HG03039 (cell line): ENCODE data around the gene ACSL5.
"Not testable (repeated sequence)": the region's sequence is repeated elsewhere in the genome, so short reads cannot be mapped to it uniquely, and the experiment has no call there.

Experiments used
- ATAC-seq: cut with Tn5 transposase; IDR thresholded peaks from one replicate; pipeline ENCODE4 v1.9.1; 2021; ENCODE audit warnings: mild to moderate bottlenecking, moderate library complexity; ENCODE audit not compliant: unreplicated experiment

Gene ACSL5

GRCh38 chr10:112456533-112456932, 82.6 kb downstream of the ACSL5 start:
- ATAC-seq = no peak

- ATAC-seq = no peak
Measured at GRCh38 chr10:112460366-112460765, 86.5 kb downstream of the ACSL5 start.

DNA sequence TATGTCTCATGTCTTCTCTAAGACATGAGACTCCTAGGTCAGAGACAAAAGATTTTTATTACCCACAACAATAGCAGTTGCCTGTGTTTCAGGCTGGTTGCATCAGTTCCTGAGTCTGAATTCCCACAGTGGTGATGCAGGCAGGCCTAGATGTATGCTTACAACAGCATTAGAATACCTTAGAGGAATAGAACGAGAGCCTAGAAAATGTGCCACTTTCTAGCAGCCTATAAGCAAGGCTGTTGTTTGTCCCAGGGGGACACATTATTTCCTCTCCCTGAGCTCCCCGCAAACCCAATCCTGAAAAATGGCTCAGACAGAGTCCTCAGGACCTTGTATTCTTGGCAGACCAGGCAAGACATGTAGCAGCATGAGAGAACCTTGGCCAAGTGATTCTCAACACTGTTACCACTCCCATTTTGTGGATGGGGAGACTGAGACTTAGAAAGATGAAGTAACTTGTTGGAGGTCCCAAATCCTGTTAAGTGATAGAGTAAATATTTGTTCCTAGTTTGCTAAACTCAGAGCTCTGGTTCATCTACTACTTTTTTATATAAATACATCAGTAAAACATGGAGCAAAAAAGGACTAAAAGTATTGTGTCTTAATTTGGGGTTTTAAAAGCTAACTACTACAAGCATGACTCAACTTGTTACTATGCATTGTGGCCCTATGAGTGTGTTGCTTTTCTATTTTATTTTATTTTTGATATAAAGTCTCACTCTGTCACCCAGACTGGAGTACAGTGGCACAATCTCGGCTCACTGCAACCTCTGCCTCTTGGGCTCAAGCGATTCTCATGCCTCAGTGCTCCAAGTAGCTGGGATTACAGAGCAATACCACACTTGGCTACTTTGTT, 87.3 kb downstream of the ACSL5 start:
- no peak for ATAC-seq

GRCh38 chr10:112464074-112464473, 90.2 kb downstream of the ACSL5 start:
- not testable (repeated sequence) for ATAC-seq

- ATAC-seq = no peak
Measured at GRCh38 chr10:112465299-112465883, 91.5 kb downstream of the ACSL5 start.

DNA sequence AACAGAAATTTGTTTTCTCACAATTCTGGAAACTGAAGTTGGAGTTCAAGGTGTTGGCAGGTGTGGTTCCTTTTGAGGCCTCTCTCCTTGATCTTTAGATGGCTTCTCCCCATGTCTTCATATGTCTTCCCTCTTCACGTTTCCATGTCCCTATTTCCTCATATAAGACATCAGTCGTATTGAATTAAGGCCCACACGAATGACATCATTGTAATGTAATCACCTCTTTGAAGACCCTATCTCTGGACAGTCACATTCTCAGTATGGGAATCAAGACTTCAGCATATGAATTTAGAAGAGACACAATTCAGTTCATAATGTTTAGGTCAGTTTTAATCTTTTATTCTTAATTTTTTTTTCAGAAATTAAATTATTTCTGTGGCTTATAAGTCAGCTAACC, 92.9 kb downstream of the ACSL5 start:
- no peak for ATAC-seq

DNA sequence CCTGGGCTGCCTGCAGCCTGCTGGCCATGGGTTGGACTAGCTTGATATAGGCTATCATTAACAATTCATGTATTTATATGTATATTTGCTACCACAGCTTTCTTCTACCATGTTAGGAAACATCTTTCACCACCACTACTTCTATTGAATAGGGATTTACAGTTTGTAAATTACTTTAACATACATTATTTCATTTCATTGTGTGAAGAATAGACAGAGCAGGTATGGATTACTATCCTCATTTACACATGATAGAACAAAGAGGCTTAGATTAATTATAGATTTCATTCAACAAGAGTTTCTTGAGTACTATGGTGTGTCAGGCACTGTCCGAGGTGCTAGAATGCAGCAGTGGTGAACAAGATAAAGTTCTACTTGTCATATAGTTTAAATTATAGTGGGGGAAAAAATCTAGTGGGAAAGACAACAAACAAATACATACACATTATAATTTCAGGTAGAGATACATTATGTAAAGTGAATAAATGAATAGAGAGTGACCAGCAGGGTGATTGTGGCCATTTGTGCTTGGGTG, 93.7 kb downstream of the ACSL5 start:
- no peak for ATAC-seq

- ATAC-seq = no peak
Measured at GRCh38 chr10:112471878-112472487, 98.1 kb downstream of the ACSL5 start.

- ATAC-seq = no peak
Measured at GRCh38 chr10:112475575-112476218, 101.8 kb downstream of the ACSL5 start.
